Astrocyte of the cerebellum (primary cell): ENCODE measurements around the gene UBE2V1.
"Not testable (repeated sequence)": the region's sequence is repeated elsewhere in the genome, so short reads cannot be mapped to it uniquely, and the experiment has no call there.

Source experiments
- DNase-seq: peaks from one replicate; pipeline ENCODE4 v3.0.0-alpha.2; 2011; ENCODE audit warnings: low read depth
- H3K4me3 ChIP-seq: 2 replicates; pipeline ENCODE4 v1.5.1; 2011; ENCODE audit warnings: mild to moderate bottlenecking, low read depth, low read length, moderate library complexity
- in situ Hi-C: cut with HindIII; loops from 2 replicates; pipeline ENCODE4 v1.10.0; 2017; ENCODE audit warnings: low sequenced_read_pairs
- TF ChIP-seq, protein P1 (sequence below): IDR thresholded peaks from 2 replicates; pipeline ENCODE4 v1.5.1; 2012; ENCODE audit warnings: low read length, low read depth, moderate library complexity, mild to moderate bottlenecking; ENCODE audit errors: missing control alignments

The UBE2V1 gene

DNA sequence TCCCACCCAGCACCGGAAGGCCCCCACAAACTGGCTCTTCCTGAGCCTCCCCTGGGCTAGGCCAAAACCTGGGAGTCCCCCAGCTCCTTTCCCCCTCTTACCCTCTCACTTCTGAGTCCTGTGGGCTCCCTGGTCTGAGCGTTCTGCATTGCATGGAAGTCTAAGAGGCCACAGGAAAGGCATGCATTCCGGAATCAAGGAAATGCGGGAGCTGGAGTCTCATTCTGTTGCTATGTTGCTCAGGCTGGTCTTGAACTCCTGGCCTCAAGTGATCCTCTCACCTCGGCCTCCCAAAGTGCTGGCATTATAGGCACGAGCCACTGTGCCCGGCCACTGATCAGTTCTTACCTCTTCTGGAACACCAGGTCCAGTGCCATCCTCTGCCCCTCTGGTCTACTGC lies 45.9 kb downstream of the UBE2V1 start:
- H3K4me3 ChIP-seq: no peak overlapping the region
- no peak for DNase-seq
- TF ChIP-seq, protein P1, sequence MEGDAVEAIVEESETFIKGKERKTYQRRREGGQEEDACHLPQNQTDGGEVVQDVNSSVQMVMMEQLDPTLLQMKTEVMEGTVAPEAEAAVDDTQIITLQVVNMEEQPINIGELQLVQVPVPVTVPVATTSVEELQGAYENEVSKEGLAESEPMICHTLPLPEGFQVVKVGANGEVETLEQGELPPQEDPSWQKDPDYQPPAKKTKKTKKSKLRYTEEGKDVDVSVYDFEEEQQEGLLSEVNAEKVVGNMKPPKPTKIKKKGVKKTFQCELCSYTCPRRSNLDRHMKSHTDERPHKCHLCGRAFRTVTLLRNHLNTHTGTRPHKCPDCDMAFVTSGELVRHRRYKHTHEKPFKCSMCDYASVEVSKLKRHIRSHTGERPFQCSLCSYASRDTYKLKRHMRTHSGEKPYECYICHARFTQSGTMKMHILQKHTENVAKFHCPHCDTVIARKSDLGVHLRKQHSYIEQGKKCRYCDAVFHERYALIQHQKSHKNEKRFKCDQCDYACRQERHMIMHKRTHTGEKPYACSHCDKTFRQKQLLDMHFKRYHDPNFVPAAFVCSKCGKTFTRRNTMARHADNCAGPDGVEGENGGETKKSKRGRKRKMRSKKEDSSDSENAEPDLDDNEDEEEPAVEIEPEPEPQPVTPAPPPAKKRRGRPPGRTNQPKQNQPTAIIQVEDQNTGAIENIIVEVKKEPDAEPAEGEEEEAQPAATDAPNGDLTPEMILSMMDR: no peak
- in situ Hi-C loops: no loop called here

DNA sequence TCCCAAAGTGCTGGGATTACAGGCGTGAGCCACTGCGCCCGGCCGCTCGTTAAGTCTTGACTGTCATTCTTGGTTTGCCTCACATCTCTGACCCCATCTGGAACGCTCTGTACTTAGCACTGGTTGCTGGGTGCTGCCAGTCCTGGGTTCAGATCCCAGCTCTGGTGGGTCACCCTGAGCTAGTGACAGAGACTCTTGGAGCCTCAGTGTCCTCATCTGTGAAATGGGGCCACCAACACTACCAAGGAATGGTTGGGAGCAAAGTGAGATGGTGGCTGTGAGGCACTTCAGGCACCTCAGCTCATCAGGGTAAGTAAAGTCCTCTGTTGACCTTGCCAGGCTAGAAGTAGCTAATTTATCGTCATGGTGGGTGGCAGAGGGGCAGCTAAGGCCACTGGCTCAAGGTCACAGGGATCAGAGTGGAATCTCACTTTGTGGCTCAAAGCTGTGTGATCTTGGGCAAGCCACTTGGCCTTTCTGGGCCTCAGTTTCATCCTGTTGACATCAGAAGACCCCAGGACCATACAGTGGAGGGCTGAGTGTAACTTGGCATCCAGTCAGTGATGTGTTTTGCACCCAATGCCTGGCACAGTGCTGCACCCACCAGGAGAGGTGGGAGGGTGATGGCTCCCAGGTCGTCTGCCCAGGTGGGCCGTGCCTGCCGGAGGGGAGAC lies 46.7 kb downstream of the UBE2V1 start:
- no peak overlapping the region for H3K4me3 ChIP-seq
- TF ChIP-seq, protein P1: no peak
- in situ Hi-C loops: no loop called here
- no peak for DNase-seq

DNA sequence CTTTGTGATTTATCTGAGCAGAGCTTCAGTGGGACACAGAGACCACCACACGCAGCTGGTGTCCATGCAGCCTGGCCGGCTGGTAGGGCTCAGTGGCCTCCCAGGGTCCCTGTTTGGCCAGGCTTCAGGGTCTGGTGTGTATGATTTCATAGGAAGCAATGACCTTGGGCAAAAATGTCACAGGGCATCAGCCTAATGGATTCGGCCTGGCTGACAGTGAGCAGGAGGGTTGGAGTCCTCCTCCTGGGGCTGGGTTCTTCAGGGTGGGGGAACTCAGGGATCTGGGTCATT lies 47.7 kb downstream of the UBE2V1 start:
- no peak for DNase-seq
- in situ Hi-C loops: no loop called here
- TF ChIP-seq, protein P1: no peak
- no peak overlapping the region for H3K4me3 ChIP-seq

DNA sequence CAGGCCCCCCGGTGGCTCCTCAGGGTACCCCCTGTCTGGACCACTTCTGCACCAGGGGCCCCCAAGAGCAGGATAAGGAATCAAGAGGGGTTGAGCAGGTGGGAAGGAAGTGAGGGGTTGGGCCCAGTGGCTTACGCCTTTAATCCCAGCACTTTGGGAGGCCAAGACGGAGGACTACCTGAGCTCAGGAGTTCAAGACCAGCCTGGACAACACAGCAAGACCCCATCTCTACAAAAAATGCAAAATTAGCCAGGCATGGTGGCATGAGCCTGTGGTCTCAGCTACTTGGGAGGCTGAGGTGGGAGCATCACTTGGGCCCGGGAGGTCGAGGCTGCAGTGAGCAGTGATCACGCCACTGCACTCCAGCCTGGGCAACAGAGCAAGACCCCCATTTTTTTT lies 49.2 kb downstream of the UBE2V1 start:
- in situ Hi-C loops, H3K4me3 ChIP-seq, DNase-seq: not testable (repeated sequence)

DNA sequence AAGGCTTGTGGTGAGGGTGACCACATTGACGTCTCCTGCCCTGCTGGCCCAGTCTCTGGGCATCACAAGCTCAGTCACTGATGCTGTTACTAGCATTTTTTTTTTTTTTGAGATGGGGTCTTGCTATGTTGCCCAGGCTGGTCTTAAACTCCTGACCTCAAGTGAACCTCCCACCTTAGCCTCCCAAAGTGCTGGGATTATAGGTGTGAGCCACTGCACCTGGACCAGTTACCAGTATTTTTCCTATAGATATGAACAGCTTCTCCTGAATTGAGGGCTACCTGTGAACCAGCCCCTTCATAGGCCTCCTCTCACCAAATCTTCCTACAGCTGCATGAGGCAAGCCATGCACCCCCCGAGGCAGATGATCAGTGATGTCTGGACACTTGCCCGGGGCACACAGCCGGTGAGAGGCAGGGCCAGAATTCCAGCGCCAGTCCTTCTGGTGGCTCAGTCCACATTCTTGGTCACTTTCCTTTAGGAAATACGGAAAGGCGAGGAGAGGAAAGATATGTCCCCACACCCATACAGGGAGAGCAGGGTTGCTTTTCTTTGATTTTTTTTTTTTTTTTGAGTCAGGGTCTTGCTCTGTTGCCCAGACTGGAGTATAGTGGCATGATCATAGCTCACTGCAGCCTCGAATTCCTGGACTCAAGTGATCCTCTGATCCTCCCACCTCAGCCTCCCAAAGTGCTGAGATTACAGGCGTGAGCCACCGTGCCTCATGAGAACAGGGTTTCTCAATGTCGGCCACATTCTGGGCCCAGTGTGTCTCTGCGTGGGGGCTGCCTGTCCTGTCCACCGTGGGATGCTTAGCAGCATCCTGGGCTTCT lies 50.7 kb downstream of the UBE2V1 start:
- H3K4me3 ChIP-seq: no peak overlapping the region
- in situ Hi-C loops: no loop called here
- DNase-seq: no peak
- TF ChIP-seq, protein P1: no peak

DNA sequence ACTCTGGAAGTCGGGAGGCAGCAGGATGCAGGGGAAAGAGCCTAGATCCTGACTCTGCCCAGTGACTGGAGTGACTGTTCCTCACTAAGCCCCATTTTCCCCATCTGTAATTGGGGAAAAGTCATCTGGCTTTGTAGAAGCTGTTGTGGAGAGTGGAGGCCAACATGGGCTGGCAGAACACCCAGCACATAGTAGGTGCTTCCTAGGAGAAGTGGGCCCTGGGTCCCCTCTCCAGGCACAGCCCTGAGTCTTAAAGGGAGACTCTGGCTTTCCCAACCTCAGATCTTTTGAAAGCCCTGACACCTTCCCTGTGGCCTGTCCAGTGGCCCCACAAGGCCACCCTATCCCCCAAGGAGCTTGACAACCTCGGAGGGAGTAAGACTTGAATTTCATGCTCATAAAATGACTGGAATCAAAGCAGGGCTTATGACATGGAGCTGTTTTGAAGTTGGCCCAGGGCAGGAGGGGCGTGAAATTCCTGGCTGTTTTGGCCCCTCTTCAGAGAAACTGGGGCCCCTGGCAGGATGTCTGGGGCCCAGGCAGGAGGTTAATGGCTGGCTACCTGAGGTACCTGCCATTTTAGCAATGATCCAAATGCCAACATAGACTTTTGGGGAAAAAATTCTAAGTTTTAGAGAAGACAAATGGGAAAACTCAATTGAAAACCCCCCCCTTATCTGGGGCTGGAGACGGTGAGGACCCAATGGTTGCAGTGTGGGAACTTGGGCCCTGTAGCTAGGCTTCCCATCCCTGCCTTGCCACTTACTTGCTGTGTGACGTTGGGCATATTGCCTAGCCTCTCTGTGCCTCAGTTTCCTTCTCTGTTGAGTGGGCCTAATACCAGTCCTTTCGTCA lies 51.6 kb downstream of the UBE2V1 start:
- H3K4me3 ChIP-seq: no peak overlapping the region
- DNase-seq: no peak
- in situ Hi-C loops: no loop called here
- TF ChIP-seq, protein P1: no peak
